ENCODE data around the gene METTL26.

GRCh38 chr16:590188-590814 is 45.8 kb downstream of the METTL26 start:
- TF ChIP-seq POLR2AphosphoS5 (IDR thresholded peaks at IDR 0.05; ENCODE audit: low read depth, low read length): no peak
- no peak for TF ChIP-seq POLR2A (IDR thresholded peaks at IDR 0.05; ENCODE audit: low read depth, low read length)
- no peak for TF ChIP-seq PAX5 (IDR thresholded peaks at IDR 0.05; ENCODE audit: insufficient read depth, low read length, severe bottlenecking)
- no peak for TF ChIP-seq TAF1 (IDR thresholded peaks at IDR 0.05; ENCODE audit: low read depth, low read length)

Measured in GM12891 (cell line).